ENCODE measurements around the gene ITM2B. TPM values are rescaled to one million over a fixed set of nuclear protein-coding genes. Genes with fewer than 3 reads are reported as not detected.
"Not testable (repeated sequence)": the region's sequence is repeated elsewhere in the genome, so short reads cannot be mapped to it uniquely, and the experiment has no call there.

ITM2B gene
- total RNA-seq, 1 donor from 2014 or later = 358 TPM

DNA sequence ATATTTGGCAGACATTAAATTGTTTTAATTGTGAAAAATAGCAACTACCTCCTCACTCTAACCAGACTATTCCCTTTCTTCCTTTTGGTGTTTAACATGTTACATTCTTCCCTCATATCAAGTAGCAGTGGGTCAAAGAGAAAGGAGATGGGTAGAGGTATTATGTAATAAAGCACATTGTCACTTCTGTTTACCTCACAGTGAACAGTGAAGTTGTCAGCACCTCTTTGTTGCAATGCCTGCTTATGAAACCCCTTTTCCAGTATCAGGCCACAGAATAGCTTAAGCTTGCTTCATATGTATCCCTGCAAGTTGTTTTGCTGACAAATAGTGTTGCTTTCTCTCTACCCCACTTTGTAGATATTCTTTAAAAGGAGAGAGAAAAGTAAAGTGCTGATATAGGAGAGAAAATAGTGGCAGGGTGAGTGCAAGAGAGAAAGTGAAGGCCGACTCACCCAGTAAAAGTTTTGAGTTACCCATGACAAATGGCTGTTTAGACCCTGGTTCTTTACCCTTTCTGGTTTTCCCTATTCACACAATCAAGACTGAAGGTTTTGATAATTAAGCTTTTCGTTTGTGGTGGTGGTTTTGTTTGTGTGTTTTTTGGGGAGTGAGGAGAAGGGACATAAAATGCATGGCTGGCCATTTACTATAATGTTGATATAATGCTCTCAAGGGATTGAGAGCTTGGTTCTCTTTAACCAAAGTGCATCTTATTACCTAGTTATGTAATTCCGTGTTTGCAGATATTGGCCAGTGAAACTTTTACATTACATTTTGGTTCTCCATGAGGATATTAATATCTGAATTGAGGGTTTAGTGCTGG, 3.7 kb downstream of the ITM2B start:
- no peak for FAIRE-seq
- no peaks in the 10 kb centered on the region for H3K9me3 Mint-ChIP-seq (ENCODE audit: unreplicated experiment)
- H3K4me3 Mint-ChIP-seq (ENCODE audit: unreplicated experiment) = peak overlapping the region; percentile 99

DNA sequence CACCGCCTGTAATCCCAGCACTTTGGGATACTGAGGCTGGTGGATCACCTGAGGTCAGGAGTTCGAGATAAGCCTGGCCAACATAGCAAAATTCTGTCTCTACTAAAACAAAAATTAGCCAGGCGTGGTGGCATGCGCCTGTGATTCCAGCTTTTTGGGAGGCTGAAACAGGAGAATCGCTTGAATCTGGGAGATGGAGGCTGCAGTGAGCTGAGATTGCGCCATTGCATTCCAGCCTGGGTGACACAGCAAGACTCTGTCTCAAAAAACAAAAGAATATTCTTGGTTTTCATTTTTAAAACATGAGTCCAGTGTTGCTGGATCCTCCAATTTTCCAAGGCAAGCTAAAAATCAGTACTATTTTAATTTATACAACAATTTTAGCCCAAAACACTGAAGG, 6.4 kb downstream of the ITM2B start:
- not testable (repeated sequence) for H3K9ac ChIP-seq (ENCODE audit: low read length)
- peaks cover 27% of the 10 kb centered on the region for H3K4me1 Mint-ChIP-seq (ENCODE audit: low read depth, unreplicated experiment)
- peaks cover 96% of the 10 kb centered on the region for H3K79me2 ChIP-seq (ENCODE audit: insufficient read depth, low read length)

More for the DNA sequence above, 3.7 kb downstream of the ITM2B start:
- TF ChIP-seq, protein P1, sequence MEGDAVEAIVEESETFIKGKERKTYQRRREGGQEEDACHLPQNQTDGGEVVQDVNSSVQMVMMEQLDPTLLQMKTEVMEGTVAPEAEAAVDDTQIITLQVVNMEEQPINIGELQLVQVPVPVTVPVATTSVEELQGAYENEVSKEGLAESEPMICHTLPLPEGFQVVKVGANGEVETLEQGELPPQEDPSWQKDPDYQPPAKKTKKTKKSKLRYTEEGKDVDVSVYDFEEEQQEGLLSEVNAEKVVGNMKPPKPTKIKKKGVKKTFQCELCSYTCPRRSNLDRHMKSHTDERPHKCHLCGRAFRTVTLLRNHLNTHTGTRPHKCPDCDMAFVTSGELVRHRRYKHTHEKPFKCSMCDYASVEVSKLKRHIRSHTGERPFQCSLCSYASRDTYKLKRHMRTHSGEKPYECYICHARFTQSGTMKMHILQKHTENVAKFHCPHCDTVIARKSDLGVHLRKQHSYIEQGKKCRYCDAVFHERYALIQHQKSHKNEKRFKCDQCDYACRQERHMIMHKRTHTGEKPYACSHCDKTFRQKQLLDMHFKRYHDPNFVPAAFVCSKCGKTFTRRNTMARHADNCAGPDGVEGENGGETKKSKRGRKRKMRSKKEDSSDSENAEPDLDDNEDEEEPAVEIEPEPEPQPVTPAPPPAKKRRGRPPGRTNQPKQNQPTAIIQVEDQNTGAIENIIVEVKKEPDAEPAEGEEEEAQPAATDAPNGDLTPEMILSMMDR (IDR thresholded peaks at IDR 0.05; ENCODE audit: insufficient read depth, low read depth, low read length) = no peak
- TF ChIP-seq EZH2 (IDR thresholded peaks at IDR 0.05; ENCODE audit: insufficient read depth, low read length) = no peak
- no peaks in the 10 kb centered on the region for H3K36me3 ChIP-seq (ENCODE audit: insufficient read depth, low read length)
- DNase-seq (ENCODE audit: low read depth) = no peak
- H3K4me3 ChIP-seq (ENCODE audit: insufficient read depth, low read depth, low read length) = no peak overlapping the region
- peaks cover 6% of the 10 kb centered on the region for H3K36me3 Mint-ChIP-seq (ENCODE audit: low read depth, unreplicated experiment)
- no peak overlapping the region for H3K27ac ChIP-seq (ENCODE audit: low read depth, low read length)
- H3K4me1 ChIP-seq (ENCODE audit: insufficient read depth, low read length) = peaks cover 14% of the 10 kb centered on the region
- peaks cover 27% of the 10 kb centered on the region for H3K4me1 Mint-ChIP-seq (ENCODE audit: low read depth, unreplicated experiment)
- no peaks in the 10 kb centered on the region for H3K9me3 ChIP-seq (ENCODE audit: insufficient read depth, low read depth, low read length)
- no peak overlapping the region for H2AFZ ChIP-seq (ENCODE audit: low read depth, low read length)
- H3K9ac ChIP-seq (ENCODE audit: low read length) = peak overlapping the region; percentile 94
- H3K4me2 ChIP-seq (ENCODE audit: low read length) = peak overlapping the region; percentile 88
- no peaks in the 10 kb centered on the region for H3K27me3 Mint-ChIP-seq (ENCODE audit: low read depth, unreplicated experiment)
- peaks cover 41% of the 10 kb centered on the region for H4K20me1 ChIP-seq (ENCODE audit: insufficient read depth, low read length)
- no peaks in the 10 kb centered on the region for H3K27me3 ChIP-seq (ENCODE audit: insufficient read depth, low read length)
- H3K27ac Mint-ChIP-seq (ENCODE audit: unreplicated experiment) = no peak overlapping the region
- peaks cover 84% of the 10 kb centered on the region for H3K79me2 ChIP-seq (ENCODE audit: insufficient read depth, low read length)

GRCh38 chr13:48241651-48242050, 8.6 kb downstream of the ITM2B start:
- no peak overlapping the region for H3K27ac Mint-ChIP-seq (ENCODE audit: unreplicated experiment)
- H3K4me3 ChIP-seq (ENCODE audit: insufficient read depth, low read depth, low read length) = no peak overlapping the region
- DNase-seq (ENCODE audit: low read depth) (no peak), FAIRE-seq (no peak)
- H3K4me2 ChIP-seq (ENCODE audit: low read length) = no peak overlapping the region
- peaks cover 48% of the 10 kb centered on the region for H4K20me1 ChIP-seq (ENCODE audit: insufficient read depth, low read length)
- no peak for TF ChIP-seq EZH2 (IDR thresholded peaks at IDR 0.05; ENCODE audit: insufficient read depth, low read length)
- TF ChIP-seq, protein P1 (IDR thresholded peaks at IDR 0.05; ENCODE audit: insufficient read depth, low read depth, low read length) = no peak
- peaks cover 11% of the 10 kb centered on the region for H3K4me1 Mint-ChIP-seq (ENCODE audit: low read depth, unreplicated experiment)
- no peak overlapping the region for H2AFZ ChIP-seq (ENCODE audit: low read depth, low read length)
- H3K4me3 Mint-ChIP-seq (ENCODE audit: unreplicated experiment) = no peak overlapping the region
- peaks cover 2% of the 10 kb centered on the region for H3K4me1 ChIP-seq (ENCODE audit: insufficient read depth, low read length)
- H3K9me3 ChIP-seq (ENCODE audit: insufficient read depth, low read depth, low read length) = no peaks in the 10 kb centered on the region
- H3K27ac ChIP-seq (ENCODE audit: low read depth, low read length) = no peak overlapping the region
- H3K79me2 ChIP-seq (ENCODE audit: insufficient read depth, low read length) = peaks cover 90% of the 10 kb centered on the region
- no peaks in the 10 kb centered on the region for H3K27me3 Mint-ChIP-seq (ENCODE audit: low read depth, unreplicated experiment)
- peaks cover 6% of the 10 kb centered on the region for H3K36me3 Mint-ChIP-seq (ENCODE audit: low read depth, unreplicated experiment)
- H3K36me3 ChIP-seq (ENCODE audit: insufficient read depth, low read length) = no peaks in the 10 kb centered on the region
- H3K9ac ChIP-seq (ENCODE audit: low read length) = no peak overlapping the region
- H3K27me3 ChIP-seq (ENCODE audit: insufficient read depth, low read length) = no peaks in the 10 kb centered on the region
- no peaks in the 10 kb centered on the region for H3K9me3 Mint-ChIP-seq (ENCODE audit: unreplicated experiment)

More for the DNA sequence above, 6.4 kb downstream of the ITM2B start:
- DNase-seq (ENCODE audit: low read depth); H3K27me3 ChIP-seq (ENCODE audit: insufficient read depth, low read length); H3K27ac Mint-ChIP-seq (ENCODE audit: unreplicated experiment); FAIRE-seq; H3K36me3 Mint-ChIP-seq (ENCODE audit: low read depth, unreplicated experiment); H3K36me3 ChIP-seq (ENCODE audit: insufficient read depth, low read length); H2AFZ ChIP-seq (ENCODE audit: low read depth, low read length); H3K9me3 Mint-ChIP-seq (ENCODE audit: unreplicated experiment); H3K4me2 ChIP-seq (ENCODE audit: low read length); H3K9me3 ChIP-seq (ENCODE audit: insufficient read depth, low read depth, low read length); H3K27ac ChIP-seq (ENCODE audit: low read depth, low read length); H3K4me3 Mint-ChIP-seq (ENCODE audit: unreplicated experiment); H3K4me3 ChIP-seq (ENCODE audit: insufficient read depth, low read depth, low read length); H3K27me3 Mint-ChIP-seq (ENCODE audit: low read depth, unreplicated experiment): not testable (repeated sequence)
- H4K20me1 ChIP-seq (ENCODE audit: insufficient read depth, low read length) = peaks cover 58% of the 10 kb centered on the region
- peaks cover 10% of the 10 kb centered on the region for H3K4me1 ChIP-seq (ENCODE audit: insufficient read depth, low read length)

Data from astrocyte (in vitro differentiated cells and primary cell).